Erythroblast (primary cell): ENCODE results near the gene TBX6.
"Not testable (repeated sequence)": the region's sequence is repeated elsewhere in the genome, so short reads cannot be mapped to it uniquely, and the experiment has no call there.

Source experiments
- DNase-seq, 2 experiments: peaks; one replicate each; lab custom pipeline; 2025; lab: John Stamatoyannopoulos, UW
- GATA1 ChIP-seq: IDR thresholded peaks from 2 replicates; pipeline ENCODE4 v1.6.1; 2011; ENCODE audit warnings: low read depth, mild to moderate bottlenecking, control low read depth, low read length, moderate library complexity
- POLR2A ChIP-seq: IDR thresholded peaks from 2 replicates; pipeline ENCODE4 v1.6.1; 2011; ENCODE audit warnings: mild to moderate bottlenecking, low read length

Gene TBX6

GRCh38 chr16:30120340-30121105 is 28.8 kb upstream of the TBX6 start:
- DNase-seq: no peak
- TF ChIP-seq POLR2A (no peak), GATA1 (no peak)

- no peak for TF ChIP-seq GATA1
- TF ChIP-seq POLR2A: no peak
- DNase-seq: no peak
Measured at GRCh38 chr16:30119428-30119827, 27.7 kb upstream of the TBX6 start.

DNA sequence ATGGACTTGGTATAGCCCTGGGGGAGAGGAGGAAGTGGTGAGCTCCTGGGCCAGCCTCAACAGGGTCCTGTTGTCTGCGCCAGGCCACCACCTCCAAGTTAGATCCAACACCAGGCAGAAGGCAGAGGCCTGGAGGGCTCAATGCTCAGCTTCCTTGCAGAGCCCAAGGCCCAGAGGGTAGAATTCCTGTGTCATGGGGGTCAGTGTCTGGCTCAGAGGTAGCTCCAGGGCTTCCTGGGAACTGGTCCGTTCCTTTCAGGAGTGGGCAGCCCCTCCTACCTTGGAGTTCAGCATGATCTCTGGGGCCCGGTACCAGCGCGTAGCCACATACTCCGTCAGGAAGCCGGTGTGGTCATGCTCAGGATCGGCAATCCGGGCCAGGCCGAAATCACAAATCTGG is 26.0 kb upstream of the TBX6 start:
- TF ChIP-seq POLR2A (no peak), GATA1 (no peak)

DNA sequence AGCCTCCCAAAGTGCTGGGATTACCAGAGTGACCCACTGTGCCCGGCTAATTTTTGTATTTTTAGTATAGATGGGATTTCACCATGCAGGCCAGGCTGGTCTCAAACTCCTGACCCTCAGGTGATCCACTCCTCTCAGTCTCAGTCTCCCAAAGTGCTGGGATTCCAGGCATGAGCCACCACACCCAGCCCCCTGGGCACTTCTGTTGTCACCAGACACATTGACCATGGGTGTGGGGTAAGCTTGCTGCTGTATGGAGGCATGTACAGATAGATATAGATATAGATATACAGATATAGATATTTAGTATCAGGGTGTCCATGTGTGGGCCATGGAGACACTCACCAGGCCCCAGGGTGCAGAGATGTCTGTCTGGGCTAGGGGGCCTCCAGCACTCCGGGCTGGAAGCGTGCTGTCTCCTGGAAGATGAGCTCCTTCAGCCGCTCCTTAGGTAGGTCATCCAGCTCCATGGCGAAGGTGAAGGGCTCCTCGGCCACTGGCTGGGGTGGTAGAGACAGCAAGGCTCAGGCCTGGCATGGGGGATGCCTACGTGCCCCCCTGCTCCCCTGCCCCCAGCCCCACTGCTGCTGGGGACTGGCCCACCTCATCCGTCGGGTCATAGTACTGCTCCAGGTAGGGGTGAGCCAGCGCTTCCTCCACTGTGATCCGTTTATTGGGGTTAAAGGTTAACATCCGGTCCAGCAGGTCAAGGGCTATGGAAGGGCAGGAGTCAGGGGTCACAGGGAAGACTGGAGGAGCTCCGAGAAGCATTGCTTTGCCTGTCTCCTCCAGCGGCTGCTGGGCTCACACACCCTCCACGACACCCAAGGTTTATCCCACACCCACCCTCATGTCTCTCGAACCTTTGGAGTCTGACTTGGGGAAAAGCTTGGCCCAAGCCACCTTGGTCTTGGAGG is 24.8 kb upstream of the TBX6 start:
- no peak for TF ChIP-seq GATA1
- no peak for TF ChIP-seq POLR2A
- DNase-seq: no peak

More for the DNA sequence above, 26.0 kb upstream of the TBX6 start:
- DNase-seq: no peak

- DNase-seq: no peak
- TF ChIP-seq POLR2A (no peak), GATA1 (no peak)
Measured at GRCh38 chr16:30115238-30115637, 23.5 kb upstream of the TBX6 start.

DNA sequence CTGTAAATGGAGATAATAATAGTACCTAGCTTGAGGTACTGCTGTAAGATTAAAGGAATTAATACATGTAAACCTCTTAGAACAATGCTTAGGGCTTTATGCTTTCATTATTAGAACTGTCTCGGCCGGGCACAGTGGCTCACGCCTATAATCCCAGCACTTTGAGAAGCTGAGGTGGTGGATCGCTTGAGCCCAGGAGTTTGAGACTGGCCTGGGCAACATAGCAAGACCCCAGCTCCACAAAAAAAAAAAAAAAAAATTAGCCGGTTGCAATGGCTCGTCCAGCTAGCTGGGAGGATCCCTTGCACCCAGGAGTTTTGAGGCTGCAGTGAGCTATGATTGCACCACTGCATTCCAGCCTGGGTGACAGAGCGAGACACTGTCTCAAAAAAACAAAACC is 23.1 kb upstream of the TBX6 start:
- not testable (repeated sequence) for DNase-seq

GRCh38 chr16:30114411-30114810 is 22.7 kb upstream of the TBX6 start:
- DNase-seq: no peak
- TF ChIP-seq POLR2A (no peak), GATA1 (no peak)

GRCh38 chr16:30113711-30114333 is 22.1 kb upstream of the TBX6 start:
- DNase-seq: no peak
- TF ChIP-seq POLR2A (no peak), GATA1 (no peak)

GRCh38 chr16:30113031-30113710 is 21.4 kb upstream of the TBX6 start, which contains the start of gene GDPD3:
Gene GDPD3 (minus strand): TSS chr16:30113537. CDS start chr16:30113478, 59 bp downstream.
- peak in 1 of 2 experiments; percentile 59 for DNase-seq

GRCh38 chr16:30112197-30113030 is 20.7 kb upstream of the TBX6 start:
- TF ChIP-seq POLR2A (no peak), GATA1 (no peak)
- DNase-seq: peak in 1 of 2 experiments; percentile 73

More at GRCh38 chr16:30113031-30113710, 21.4 kb upstream of the TBX6 start, which contains the start of gene GDPD3:
- TF ChIP-seq POLR2A (no peak), GATA1 (no peak)

GRCh38 chr16:30110661-30111060 is 18.9 kb upstream of the TBX6 start:
- no peak for DNase-seq
- TF ChIP-seq GATA1 (no peak), POLR2A (no peak)
